HepG2 (cell line): Measurements from ENCODE around the gene MRPL14.

Source experiments
- FIP1L1 ChIP-seq: fragments of 200-400 bp; formaldehyde crosslinking; IDR thresholded peaks from 2 replicates; pipeline ENCODE4 v1.6.1; 2018; ENCODE audit warnings: low read depth, mild to moderate bottlenecking, low read length, moderate library complexity, borderline replicate concordance; ENCODE audit not compliant: insufficient read depth
- HIC2 ChIP-seq: sonication (generic); formaldehyde crosslinking; IDR thresholded peaks from 2 replicates; pipeline ENCODE4 v1.9.0; 2022; ENCODE audit warnings: low read depth, missing genetic modification reagents
- MXD4 ChIP-seq: IDR thresholded peaks from 2 replicates; pipeline ENCODE4 v1.6.1; 2016; ENCODE audit warnings: mild to moderate bottlenecking, missing biosample characterization, missing genetic modification reagents
- ZNF292 ChIP-seq: sonication (generic); formaldehyde crosslinking; IDR thresholded peaks from 2 replicates; pipeline ENCODE4 v1.8.1; 2022; ENCODE audit warnings: mild to moderate bottlenecking, low read depth, missing genetic modification reagents, borderline replicate concordance

GRCh38 chr6:44077214-44077946, 49.9 kb downstream of the MRPL14 start:
- no peak; the same call in 1 of the 2 replicates for TF ChIP-seq HIC2
- TF ChIP-seq FIP1L1, result no peak
- no peak for TF ChIP-seq ZNF292 (CRISPR knock-in tag)
- no peak for TF ChIP-seq MXD4
